HG02642 (cell line): ENCODE data around the gene TPM4.
A peak's percentile ranks its signal among the peaks of the same experiment; 100 is the strongest.
"Not testable (repeated sequence)": the region's sequence is repeated elsewhere in the genome, so short reads cannot be mapped to it uniquely, and the experiment has no call there.

ENCODE experiments used
- ATAC-seq: cut with Tn5 transposase; IDR thresholded peaks from one replicate; pipeline ENCODE4 v1.9.1; 2021; ENCODE audit warnings: mild to moderate bottlenecking; ENCODE audit not compliant: unreplicated experiment, poor library complexity

The TPM4 gene

GRCh38 chr19:16091546-16092475 is 15.5 kb downstream of the TPM4 start:
- ATAC-seq: no peak

GRCh38 chr19:16094360-16095070 is 18.2 kb downstream of the TPM4 start:
- ATAC-seq: no peak

GRCh38 chr19:16095071-16095571 is 18.8 kb downstream of the TPM4 start:
- no peak for ATAC-seq

- no peak for ATAC-seq
These were observed 20.1 kb downstream of the TPM4 start for GRCh38 chr19:16096280-16096855.

GRCh38 chr19:16098416-16098768 is 22.1 kb downstream of the TPM4 start:
- no peak for ATAC-seq

- no peak for ATAC-seq
These were observed 22.5 kb downstream of the TPM4 start for GRCh38 chr19:16098821-16099220.

- not testable (repeated sequence) for ATAC-seq
These were observed 23.1 kb downstream of the TPM4 start for GRCh38 chr19:16099314-16099965.

GRCh38 chr19:16100524-16100923 is 24.2 kb downstream of the TPM4 start:
- ATAC-seq: no peak

- ATAC-seq: no peak
These were observed 28.4 kb downstream of the TPM4 start for GRCh38 chr19:16104722-16105121.

- ATAC-seq: no peak
These were observed 29.8 kb downstream of the TPM4 start for GRCh38 chr19:16106121-16106520.

- peak; percentile 93 for ATAC-seq
These were observed 35.0 kb downstream of the TPM4 start, which contains the start of gene RAB8A for GRCh38 chr19:16111160-16111908. Gene RAB8A (plus strand): TSS chr19:16111889. CDS start chr19:16111902, 13 bp downstream.

GRCh38 chr19:16111909-16112752 is 35.8 kb downstream of the TPM4 start:
- no peak for ATAC-seq

GRCh38 chr19:16112778-16113177 is 36.5 kb downstream of the TPM4 start:
- ATAC-seq: no peak

- ATAC-seq: no peak
These were observed 37.4 kb downstream of the TPM4 start for GRCh38 chr19:16113727-16114126.

GRCh38 chr19:16115301-16116039 is 39.2 kb downstream of the TPM4 start:
- no peak for ATAC-seq

GRCh38 chr19:16116067-16116466 is 39.8 kb downstream of the TPM4 start:
- no peak for ATAC-seq

GRCh38 chr19:16117594-16118033 is 41.3 kb downstream of the TPM4 start:
- ATAC-seq: no peak

- peak; percentile 69 for ATAC-seq
These were observed 42.3 kb downstream of the TPM4 start for GRCh38 chr19:16118489-16119033.
